PC-3 (cell line): ENCODE measurements around the gene ETV3L. TPM values are rescaled to one million over a fixed set of nuclear protein-coding genes. Genes with fewer than 3 reads are reported as not detected.

Experiments
- ATAC-seq: fragments of 200-7000 bp; cut with Tn5 transposase; 2 replicates; pipeline ENCODE4 v1.9.1; 2020; ENCODE audit warnings: mild to moderate bottlenecking, moderate library complexity
- BruUV-seq: library from RNA; stranded (reverse); fragments of 400-500 nt; replicated peaks from 2 replicates; lab custom pipeline; 2021; lab: Mats Ljungman, UMichigan
- CTCF ChIA-PET: fragments of 300-600 bp; sonication (Branson Sonifier 250); formaldehyde crosslinking; loops from one replicate; lab custom pipeline; 2022; ENCODE audit warnings: antibody characterized with exemption; lab: Charles Lee
- POLR2A ChIA-PET: fragments of 300-600 bp; sonication (Branson Sonifier 250); formaldehyde crosslinking; loops from one replicate; lab custom pipeline; 2022; ENCODE audit warnings: antibody characterized with exemption; ENCODE audit not compliant: unreplicated experiment; lab: Charles Lee
- DNase-seq: peaks from one replicate; pipeline ENCODE4 v3.0.0-alpha.2; 2015
- H2AFZ ChIP-seq: fragments of 300-600 bp; sonication (generic); 2 replicates; pipeline ENCODE4 v1.6.0; 2016; ENCODE audit warnings: antibody characterized with exemption, low read length
- H3F3A ChIP-seq: fragments of 300-600 bp; sonication (generic); one replicate; pipeline ENCODE4 v1.6.0; 2017; ENCODE audit warnings: antibody characterized with exemption, low read length, control low read depth, mild to moderate bottlenecking; ENCODE audit not compliant: unreplicated experiment
- H3K27ac ChIP-seq: fragments of 300-600 bp; sonication (generic); 2 replicates; pipeline ENCODE4 v1.5.1; 2016; ENCODE audit warnings: mild to moderate bottlenecking, low read length
- H3K27me3 ChIP-seq: fragments of 300-600 bp; sonication (generic); 2 replicates; pipeline ENCODE4 v1.6.1; 2016; ENCODE audit warnings: low read length, mixed read lengths
- H3K36me3 ChIP-seq: fragments of 300-600 bp; sonication (generic); 2 replicates; pipeline ENCODE4 v1.6.1; 2016; ENCODE audit warnings: low read depth, mixed run types, low read length, mixed read lengths
- H3K4me1 ChIP-seq: fragments of 300-600 bp; sonication (generic); 2 replicates; pipeline ENCODE4 v1.5.1; 2016; ENCODE audit warnings: low read length; ENCODE audit not compliant: insufficient read depth
- H3K4me2 ChIP-seq: fragments of 300-600 bp; sonication (generic); 2 replicates; pipeline ENCODE4 v1.6.0; 2016; ENCODE audit warnings: low read length
- H3K4me3 ChIP-seq: fragments of 300-600 bp; sonication (generic); 2 replicates; pipeline ENCODE4 v1.5.1; 2016; ENCODE audit warnings: mild to moderate bottlenecking, low read length, mixed read lengths
- H3K79me2 ChIP-seq: fragments of 300-600 bp; sonication (generic); 2 replicates; pipeline ENCODE4 v1.6.1; 2017; ENCODE audit warnings: low read length, mixed read lengths
- H3K9ac ChIP-seq: fragments of 300-600 bp; sonication (generic); 2 replicates; pipeline ENCODE4 v1.6.0; 2016; ENCODE audit warnings: mild to moderate bottlenecking, low read length
- H3K9me2 ChIP-seq: fragments of 300-600 bp; sonication (generic); replicated peaks from 2 replicates; pipeline ENCODE4 v1.6.1; 2016; ENCODE audit warnings: mixed run types, low read length, mixed read lengths
- H3K9me3 ChIP-seq: fragments of 300-600 bp; sonication (generic); 2 replicates; pipeline ENCODE4 v1.6.1; 2016; ENCODE audit warnings: low read length, mixed read lengths
- H4K20me1 ChIP-seq: fragments of 300-600 bp; sonication (generic); 2 replicates; pipeline ENCODE4 v1.6.1; 2016; ENCODE audit warnings: low read length, mixed read lengths
- CTCF ChIP-seq: fragments of 300-600 bp; sonication (generic); conservative IDR thresholded peaks from 2 replicates; pipeline ENCODE4 v1.5.1; 2017; ENCODE audit warnings: antibody characterized with exemption, low read depth, mild to moderate bottlenecking, low read length
- EZH2 ChIP-seq: fragments of 300-600 bp; sonication (generic); IDR thresholded peaks from one replicate; pipeline ENCODE4 v1.6.1; 2017; ENCODE audit warnings: antibody characterized with exemption, mild to moderate bottlenecking, low read length; ENCODE audit not compliant: unreplicated experiment
- EZH2phosphoT487 ChIP-seq: fragments of 300-600 bp; sonication (generic); IDR thresholded peaks from 2 replicates; pipeline ENCODE4 v1.6.1; 2018; ENCODE audit warnings: mild to moderate bottlenecking, antibody characterized with exemption, low read length, borderline replicate concordance
- intact Hi-C: fragments of 100-400 bp; cut with micrococcal nuclease; formaldehyde crosslinking; loops from 2 replicates; pipeline ENCODE4 v1.9.0; 2023
- total RNA-seq: library from RNA; depleted of rRNA; stranded (reverse); fragments of >200 nt; gene quantifications from 2 replicates; pipeline ENCODE4 v1.2.3, GENCODE V29; 2014

ETV3L gene
- total RNA-seq, 1 experiment from 2014 or later, result not detected

GRCh38 chr1:157138220-157139051, 38.8 kb upstream of the ETV3L start, which contains the start of gene ETV3:
Gene ETV3 (minus strand): TSS chr1:157138395. CDS start chr1:157136352, 2,043 bp downstream.
- H3K4me3 ChIP-seq, result peak within 1 kb of the TSS; percentile 93
- peaks cover 38% of the 10 kb centered on the region for H3K79me2 ChIP-seq
- H3K4me2 ChIP-seq, result peak within 1 kb of the TSS; percentile 92
- peak; percentile 94 for DNase-seq
- H3K9me3 ChIP-seq, result no peaks in the 10 kb centered on the region
- BruUV-seq, result TSS peak; percentile 72
- ChIA-PET CTCF (interaction anchor here (3.1 kb wide), 1 partner anchor 48 kb away, joined by 18 read pairs; no protein-coding TSS in a partner anchor), POLR2A (interaction anchor here (0.6 kb wide), 1 partner anchor 71 kb away, joined by 5 read pairs; no protein-coding TSS in a partner anchor)
- intact Hi-C loops, result no loop called here
- peak within 1 kb of the TSS; percentile 85 for H2AFZ ChIP-seq
- peak within 1 kb of the TSS; percentile 88 for H3K9ac ChIP-seq
- no peaks in the 10 kb centered on the region for H3K9me2 ChIP-seq
- peaks cover 21% of the 10 kb centered on the region for H4K20me1 ChIP-seq
- TF ChIP-seq EZH2phosphoT487 (peak; percentile 90), EZH2 (no peak)
- ATAC-seq, result peak; percentile 93
- peaks cover 24% of the 10 kb centered on the region for H3K36me3 ChIP-seq
- peak within 1 kb of the TSS; percentile 48 for H3K27ac ChIP-seq
- peaks cover 17% of the 10 kb centered on the region for H3K4me1 ChIP-seq
- no peaks in the 10 kb centered on the region for H3K27me3 ChIP-seq
- H3F3A ChIP-seq, result no peaks in the 10 kb centered on the region

GRCh38 chr1:157137408-157138219, 38.0 kb upstream of the ETV3L start:
- CTCF ChIA-PET, result interaction anchor here (1.0 to 3.1 kb wide), 2 partner anchors 19 to 48 kb away, joined by 3 to 18 read pairs; no protein-coding TSS in a partner anchor

More at GRCh38 chr1:157137408-157138219, 38.0 kb upstream of the ETV3L start:
- ATAC-seq (peak; percentile 8), DNase-seq (peak; percentile 23)
- intact Hi-C loops, result no loop called here
- Histone ChIP-seq H3K27ac (peak overlapping the region; percentile 48), H2AFZ (peak overlapping the region; percentile 85), H3K36me3 (peaks cover 31% of the 10 kb centered on the region), H3K27me3 (no peaks in the 10 kb centered on the region), H4K20me1 (peaks cover 21% of the 10 kb centered on the region), H3K4me3 (peak overlapping the region; percentile 93), H3K79me2 (peaks cover 38% of the 10 kb centered on the region), H3K4me2 (peak overlapping the region; percentile 92), H3K9me2 (no peaks in the 10 kb centered on the region), H3K4me1 (peaks cover 17% of the 10 kb centered on the region), H3K9ac (peak overlapping the region; percentile 88), H3F3A (no peaks in the 10 kb centered on the region), H3K9me3 (no peaks in the 10 kb centered on the region)
- TSS peak; percentile 53 for BruUV-seq
- TF ChIP-seq EZH2 (no peak), CTCF (no peak), EZH2phosphoT487 (no peak)
- POLR2A ChIA-PET, result interaction anchor here (0.6 kb wide), 1 partner anchor 70 kb away, joined by 5 read pairs; no protein-coding TSS in a partner anchor
